Measurements from ENCODE around the gene EPB41L2. TPM values are rescaled to one million over a fixed set of nuclear protein-coding genes. Genes with fewer than 3 reads are reported as not detected.

The EPB41L2 gene
- total RNA-seq, 4 donors from 2014 or later: 58.8 to 105 (median 81.3) TPM

DNA sequence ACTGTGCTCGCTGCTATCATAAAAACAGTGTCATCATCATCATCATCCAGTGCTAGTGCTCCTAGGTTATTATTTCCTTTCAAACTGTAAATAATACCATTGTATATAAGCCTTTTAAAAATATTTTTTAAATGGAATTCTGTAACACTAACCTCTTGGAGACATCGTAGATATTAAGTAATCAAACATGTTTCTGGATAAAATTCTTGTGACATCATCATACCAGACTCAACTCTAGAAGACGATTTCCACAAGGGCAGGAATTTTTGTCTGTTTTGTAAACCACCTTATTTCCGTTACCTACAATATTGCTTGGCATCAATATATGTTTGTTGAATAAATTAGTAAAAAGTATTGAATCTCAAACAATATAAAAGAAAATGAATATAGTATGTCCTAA lies 40.4 kb downstream of the EPB41L2 start:
- 71 to 79% methylated on average over 4 of the region's 4 CpGs for WGBS, 2 donors
- no peaks in the 10 kb centered on the region for H3K27me3 ChIP-seq
- TF ChIP-seq, protein P1, sequence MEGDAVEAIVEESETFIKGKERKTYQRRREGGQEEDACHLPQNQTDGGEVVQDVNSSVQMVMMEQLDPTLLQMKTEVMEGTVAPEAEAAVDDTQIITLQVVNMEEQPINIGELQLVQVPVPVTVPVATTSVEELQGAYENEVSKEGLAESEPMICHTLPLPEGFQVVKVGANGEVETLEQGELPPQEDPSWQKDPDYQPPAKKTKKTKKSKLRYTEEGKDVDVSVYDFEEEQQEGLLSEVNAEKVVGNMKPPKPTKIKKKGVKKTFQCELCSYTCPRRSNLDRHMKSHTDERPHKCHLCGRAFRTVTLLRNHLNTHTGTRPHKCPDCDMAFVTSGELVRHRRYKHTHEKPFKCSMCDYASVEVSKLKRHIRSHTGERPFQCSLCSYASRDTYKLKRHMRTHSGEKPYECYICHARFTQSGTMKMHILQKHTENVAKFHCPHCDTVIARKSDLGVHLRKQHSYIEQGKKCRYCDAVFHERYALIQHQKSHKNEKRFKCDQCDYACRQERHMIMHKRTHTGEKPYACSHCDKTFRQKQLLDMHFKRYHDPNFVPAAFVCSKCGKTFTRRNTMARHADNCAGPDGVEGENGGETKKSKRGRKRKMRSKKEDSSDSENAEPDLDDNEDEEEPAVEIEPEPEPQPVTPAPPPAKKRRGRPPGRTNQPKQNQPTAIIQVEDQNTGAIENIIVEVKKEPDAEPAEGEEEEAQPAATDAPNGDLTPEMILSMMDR (IDR thresholded peaks at IDR 0.05): no peak
- TF ChIP-seq POLR2A (IDR thresholded peaks at IDR 0.05): no peak
- intact Hi-C loops (cut with DNase I): no loop called here
- H3K4me3 ChIP-seq (replicated peaks in 1 of 3): no peak overlapping the region
- no peaks in the 10 kb centered on the region for H3K4me1 ChIP-seq
- no peaks in the 10 kb centered on the region for H3K36me3 ChIP-seq
- H3K27ac ChIP-seq: no peak overlapping the region
- no peak for DNase-seq
- H3K9me3 ChIP-seq: no peaks in the 10 kb centered on the region

DNA sequence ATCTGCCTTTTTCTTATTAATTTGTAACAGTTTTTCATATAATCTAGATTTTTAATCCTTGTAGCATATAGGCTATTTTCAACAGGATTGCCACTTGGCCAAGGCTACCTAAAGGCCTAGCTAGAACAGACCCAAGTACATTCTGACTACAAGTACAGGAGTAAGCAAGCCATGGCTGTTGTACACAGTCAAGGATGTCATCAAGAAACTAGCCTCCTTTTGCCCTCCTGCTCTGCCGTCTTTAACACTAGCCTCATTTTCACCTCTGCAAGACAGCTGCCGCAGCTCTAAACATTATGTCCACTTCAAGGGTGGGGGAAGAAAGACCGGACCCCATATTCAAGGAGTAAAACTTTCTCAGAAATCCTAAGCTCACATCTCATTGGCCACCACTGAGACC lies 45.1 kb downstream of the EPB41L2 start:
- H3K27ac ChIP-seq: no peak overlapping the region
- WGBS, 2 donors: 94% methylated on average over 3 of the region's 3 CpGs
- peaks cover 14 to 16% of the 10 kb centered on the region in 2 donors for H3K4me1 ChIP-seq
- intact Hi-C loops (cut with DNase I): no loop called here
- no peaks in the 10 kb centered on the region for H3K27me3 ChIP-seq
- no peak overlapping the region for H3K4me3 ChIP-seq (replicated peaks in 1 of 3)
- no peaks in the 10 kb centered on the region for H3K9me3 ChIP-seq
- no peak for DNase-seq
- TF ChIP-seq, protein P1 (IDR thresholded peaks at IDR 0.05): no peak
- H3K36me3 ChIP-seq: no peaks in the 10 kb centered on the region

DNA sequence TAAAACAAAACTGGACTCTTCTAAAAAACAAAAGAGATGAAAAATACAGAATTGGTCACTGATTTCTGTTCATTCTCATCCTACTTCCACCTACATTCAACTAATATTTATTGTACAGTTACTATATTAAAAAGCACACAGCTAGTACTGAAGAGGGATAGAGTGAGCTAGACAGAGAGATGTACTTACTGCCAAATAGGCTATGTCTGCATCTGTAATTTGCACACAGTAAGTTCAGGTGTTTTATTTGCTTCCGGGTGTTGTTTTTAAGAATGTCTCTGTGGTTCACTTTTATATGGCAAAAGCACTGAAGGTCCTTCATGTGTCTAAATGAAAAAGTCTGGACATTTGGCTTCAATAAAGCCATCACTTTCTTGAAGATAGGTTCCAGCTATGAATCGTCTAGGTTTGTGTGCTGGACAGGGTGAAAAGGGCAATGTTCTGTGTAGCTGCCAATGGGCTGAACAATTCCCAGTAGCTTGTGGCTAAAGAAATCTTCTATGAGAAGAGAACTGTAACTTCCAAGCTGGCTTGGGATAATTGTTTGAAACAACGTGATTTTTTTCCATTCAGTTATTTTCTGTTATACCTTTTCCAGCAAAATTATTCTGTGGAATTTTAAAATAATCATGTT lies 47.3 kb downstream of the EPB41L2 start:
- TF ChIP-seq, protein P1 (IDR thresholded peaks at IDR 0.05): no peak
- no peak for TF ChIP-seq POLR2A (IDR thresholded peaks at IDR 0.05)
- no peak for DNase-seq
- Histone ChIP-seq H3K27ac (peak overlapping the region in 1 of 3 donors; percentile 57), H3K4me3 (replicated peaks in 1 of 3) (no peak overlapping the region), H3K9me3 (no peaks in the 10 kb centered on the region), H3K4me1 (peaks cover 14 to 16% of the 10 kb centered on the region in 2 donors), H3K27me3 (no peaks in the 10 kb centered on the region), H3K36me3 (no peaks in the 10 kb centered on the region)
- WGBS, 2 donors: 53 to 60% methylated on average over 3 of the region's 3 CpGs
- intact Hi-C loops (cut with DNase I): no loop called here

DNA sequence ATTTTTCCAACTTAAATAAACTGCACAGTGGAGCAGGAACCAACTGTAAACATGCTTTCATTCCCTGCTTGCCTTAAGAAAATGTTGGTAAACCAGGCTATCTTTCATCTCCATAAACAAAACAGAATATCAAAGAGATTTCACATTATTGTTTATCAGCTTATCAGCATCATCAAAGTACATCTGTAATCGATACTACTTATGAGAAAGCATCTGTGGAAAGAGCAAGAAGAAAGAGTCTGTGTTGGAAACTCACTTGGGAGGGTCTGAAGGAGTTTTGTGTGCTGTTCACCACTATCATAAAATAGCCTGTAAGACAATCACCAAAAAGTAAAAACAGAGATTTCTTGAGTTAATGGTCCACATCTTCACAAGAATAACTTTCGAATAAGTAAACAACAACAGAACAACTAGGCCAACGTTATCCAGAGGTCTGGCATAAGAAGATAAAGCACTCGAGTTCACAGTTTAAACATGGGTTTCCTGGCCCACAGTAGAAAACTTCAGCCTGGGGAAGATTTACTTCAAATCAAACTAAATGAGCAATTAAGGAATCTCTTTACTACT lies 47.9 kb downstream of the EPB41L2 start:
- Histone ChIP-seq H3K4me3 (replicated peaks in 1 of 3) (no peak overlapping the region), H3K4me1 (peaks cover 14 to 16% of the 10 kb centered on the region in 2 donors), H3K27me3 (no peaks in the 10 kb centered on the region), H3K36me3 (no peaks in the 10 kb centered on the region), H3K27ac (peak overlapping the region in 1 of 3 donors; percentile 57), H3K9me3 (no peaks in the 10 kb centered on the region)
- intact Hi-C loops (cut with DNase I): no loop called here
- TF ChIP-seq, protein P1 (IDR thresholded peaks at IDR 0.05): no peak
- no peak for TF ChIP-seq POLR2A (IDR thresholded peaks at IDR 0.05)
- 42 to 44% methylated on average over 4 of the region's 4 CpGs for WGBS, 2 donors
- DNase-seq: no peak

DNA sequence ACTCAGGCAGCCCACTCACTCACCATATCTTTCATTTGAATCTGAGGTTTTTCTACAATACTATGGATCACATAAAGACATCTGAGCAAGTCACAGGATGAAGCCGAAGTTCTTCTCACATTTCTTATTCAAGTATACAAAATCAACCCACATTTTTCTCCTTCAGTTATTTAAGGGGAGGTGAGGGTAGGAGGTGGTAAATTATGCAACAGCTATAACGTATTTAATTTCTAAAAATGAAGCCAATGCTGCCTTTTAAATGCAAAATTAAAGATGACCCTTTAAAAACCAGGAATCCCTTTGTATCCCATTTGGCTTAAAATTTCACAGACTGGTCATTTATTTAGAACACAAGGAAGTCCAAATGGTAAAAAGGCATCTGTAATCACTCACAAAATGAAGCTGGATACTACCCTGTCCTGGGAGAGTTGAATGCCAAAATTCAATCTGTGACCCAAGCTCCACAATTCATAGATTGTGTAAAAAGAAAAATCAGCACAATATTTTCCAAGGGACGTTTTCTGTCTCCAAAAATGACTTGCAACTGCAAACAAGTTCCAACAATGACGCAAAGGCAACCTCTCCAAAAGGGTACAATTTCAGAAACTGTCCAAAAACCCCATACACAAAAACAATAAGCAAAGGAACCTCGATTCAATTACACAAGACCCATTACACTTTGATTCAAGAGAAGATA lies 48.8 kb downstream of the EPB41L2 start:
- no peak for DNase-seq
- Histone ChIP-seq H3K4me3 (replicated peaks in 1 of 3) (no peak overlapping the region), H3K27ac (peak overlapping the region in 1 of 3 donors; percentile 57), H3K27me3 (no peaks in the 10 kb centered on the region), H3K4me1 (peaks cover 14 to 16% of the 10 kb centered on the region in 2 donors), H3K36me3 (no peaks in the 10 kb centered on the region), H3K9me3 (no peaks in the 10 kb centered on the region)
- intact Hi-C loops (cut with DNase I): no loop called here
- 51 to 63% methylated on average over 5 of the region's 5 CpGs for WGBS, 2 donors
- no peak for TF ChIP-seq POLR2A (IDR thresholded peaks at IDR 0.05)
- TF ChIP-seq, protein P1 (IDR thresholded peaks at IDR 0.05): no peak
